Suprapubic skin (tissue), 4 donors: ENCODE measurements around the gene BPNT1. TPM values are rescaled to one million over a fixed set of nuclear protein-coding genes. Genes with fewer than 3 reads are reported as not detected.

Source experiments
- DNase-seq, 2 donors: peaks; one replicate each; pipeline ENCODE4 v3.0.0-alpha.2; 2019; ENCODE audit warnings: low spot score in 2 of 2
- H3K27ac ChIP-seq: fragments of 200-600 bp; sonication (generic); one replicate; pipeline ENCODE4 v1.5.1; 2019
- H3K27me3 ChIP-seq: fragments of 200-600 bp; sonication (generic); one replicate; pipeline ENCODE4 v1.5.1; 2019
- H3K36me3 ChIP-seq: fragments of 200-600 bp; sonication (generic); one replicate; pipeline ENCODE4 v1.5.1; 2019
- H3K4me1 ChIP-seq: fragments of 200-600 bp; sonication (generic); one replicate; pipeline ENCODE4 v1.5.1; 2019
- H3K4me3 ChIP-seq: fragments of 200-600 bp; sonication (generic); one replicate; pipeline ENCODE4 v1.5.1; 2019; ENCODE audit warnings: mild to moderate bottlenecking
- H3K9me3 ChIP-seq: fragments of 200-600 bp; sonication (generic); one replicate; pipeline ENCODE4 v1.5.1; 2019
- EP300 ChIP-seq: sonication (generic); formaldehyde crosslinking; IDR thresholded peaks from one replicate; pipeline ENCODE4 v1.6.1; 2017; ENCODE audit warnings: antibody characterized with exemption
- POLR2A ChIP-seq, 2 donors: fragments of 450-650 bp; IDR thresholded peaks; one replicate each; pipeline ENCODE4 v1.6.1; 2017; ENCODE audit warnings: antibody characterized with exemption in 2 of 2, mild to moderate bottlenecking in 2 of 2, moderate library complexity in 2 of 2
- POLR2AphosphoS5 ChIP-seq, 3 donors: sonication (generic); formaldehyde crosslinking; IDR thresholded peaks; one replicate each; pipeline ENCODE4 v1.6.1; 2017; ENCODE audit warnings: antibody characterized with exemption in 3 of 3
- WGBS: methylation state at CpG from one replicate; pipeline ENCODE4 v1.1.5; 2018; 5-methylcytosine and 5-hydroxymethylcytosine counted together
- total RNA-seq, 4 donors: library from RNA; depleted of rRNA; stranded (reverse); fragments of >200 nt; gene quantifications; one replicate each; pipeline ENCODE4 v1.1.0, GENCODE V29; 2016
- TF ChIP-seq, protein P1 (sequence below), 2 donors: fragments of 200-600 bp in 1 of 2; fragments of 450-650 bp in 1 of 2; sonication (generic) in 1 of 2; IDR thresholded peaks; one replicate each; pipeline ENCODE4 v1.5.1; 2016 to 2019; ENCODE audit warnings: antibody characterized with exemption in 2 of 2, mild to moderate bottlenecking in 1 of 2, moderate library complexity in 1 of 2

BPNT1 gene, protein sequence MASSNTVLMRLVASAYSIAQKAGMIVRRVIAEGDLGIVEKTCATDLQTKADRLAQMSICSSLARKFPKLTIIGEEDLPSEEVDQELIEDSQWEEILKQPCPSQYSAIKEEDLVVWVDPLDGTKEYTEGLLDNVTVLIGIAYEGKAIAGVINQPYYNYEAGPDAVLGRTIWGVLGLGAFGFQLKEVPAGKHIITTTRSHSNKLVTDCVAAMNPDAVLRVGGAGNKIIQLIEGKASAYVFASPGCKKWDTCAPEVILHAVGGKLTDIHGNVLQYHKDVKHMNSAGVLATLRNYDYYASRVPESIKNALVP
- total RNA-seq, result 10 to 100 TPM; 18.4 to 25.6 (median 20.2) TPM

- Histone ChIP-seq H3K27ac (peak within 1 kb of the TSS; percentile 45), H3K4me3 (peak within 1 kb of the TSS; percentile 65), H3K27me3 (no peaks in the 10 kb centered on the region), H3K9me3 (no peaks in the 10 kb centered on the region), H3K4me1 (peaks cover 11% of the 10 kb centered on the region), H3K36me3 (no peaks in the 10 kb centered on the region)
- TF ChIP-seq, protein P1, sequence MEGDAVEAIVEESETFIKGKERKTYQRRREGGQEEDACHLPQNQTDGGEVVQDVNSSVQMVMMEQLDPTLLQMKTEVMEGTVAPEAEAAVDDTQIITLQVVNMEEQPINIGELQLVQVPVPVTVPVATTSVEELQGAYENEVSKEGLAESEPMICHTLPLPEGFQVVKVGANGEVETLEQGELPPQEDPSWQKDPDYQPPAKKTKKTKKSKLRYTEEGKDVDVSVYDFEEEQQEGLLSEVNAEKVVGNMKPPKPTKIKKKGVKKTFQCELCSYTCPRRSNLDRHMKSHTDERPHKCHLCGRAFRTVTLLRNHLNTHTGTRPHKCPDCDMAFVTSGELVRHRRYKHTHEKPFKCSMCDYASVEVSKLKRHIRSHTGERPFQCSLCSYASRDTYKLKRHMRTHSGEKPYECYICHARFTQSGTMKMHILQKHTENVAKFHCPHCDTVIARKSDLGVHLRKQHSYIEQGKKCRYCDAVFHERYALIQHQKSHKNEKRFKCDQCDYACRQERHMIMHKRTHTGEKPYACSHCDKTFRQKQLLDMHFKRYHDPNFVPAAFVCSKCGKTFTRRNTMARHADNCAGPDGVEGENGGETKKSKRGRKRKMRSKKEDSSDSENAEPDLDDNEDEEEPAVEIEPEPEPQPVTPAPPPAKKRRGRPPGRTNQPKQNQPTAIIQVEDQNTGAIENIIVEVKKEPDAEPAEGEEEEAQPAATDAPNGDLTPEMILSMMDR (IDR thresholded peaks at IDR 0.05), result no peak
- TF ChIP-seq POLR2AphosphoS5 (IDR thresholded peaks at IDR 0.05), result peak in 1 of 3 donors; percentile 19
- peak; percentile 93 to 94 for DNase-seq
- 3% methylated on average over 35 of the region's 35 CpGs for WGBS
Observed at GRCh38 chr1:220089650-220090556, at the start of gene BPNT1. BPNT1 (minus strand) TSS chr1:220089788; CDS start chr1:220079846, 9,942 bp downstream.

DNA sequence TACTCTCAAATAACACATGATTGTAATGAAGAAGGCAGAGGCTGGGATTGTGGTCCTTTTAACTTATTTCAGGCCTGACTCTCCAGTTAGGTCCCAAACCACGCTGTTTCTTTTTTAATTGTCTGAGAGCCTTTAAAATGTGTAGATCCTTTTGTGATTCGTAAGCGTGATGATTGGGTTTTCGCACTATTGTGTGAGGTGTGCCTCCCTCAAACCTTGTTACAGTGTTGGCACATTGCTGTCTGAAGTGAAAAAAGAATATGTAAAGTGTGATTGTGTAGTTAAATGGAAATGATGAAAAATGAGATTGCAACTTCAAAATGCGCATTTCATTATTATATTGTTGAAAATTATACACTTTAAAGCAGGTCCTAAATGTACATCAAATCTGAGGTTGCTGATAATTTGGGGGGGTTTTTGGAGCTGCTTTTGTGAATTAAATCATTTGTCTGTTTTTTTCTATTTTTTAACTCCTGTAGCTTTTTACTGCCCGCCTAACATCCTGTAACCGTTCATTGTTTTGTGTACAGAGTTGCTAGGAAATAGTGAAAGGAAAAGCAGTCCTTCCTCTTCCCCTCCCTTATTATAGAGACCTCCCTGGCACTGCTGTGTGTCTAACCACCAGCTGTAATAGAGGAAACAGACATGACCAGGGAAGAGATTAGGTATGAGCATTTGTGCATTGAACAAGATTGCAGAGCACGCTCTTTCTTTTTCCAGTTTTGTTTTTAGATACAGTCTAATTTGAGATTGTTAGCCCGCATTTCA lies 47.6 kb upstream of the BPNT1 start:
- Histone ChIP-seq H3K4me1 (no peaks in the 10 kb centered on the region), H3K4me3 (no peak overlapping the region), H3K36me3 (peaks cover 89% of the 10 kb centered on the region), H3K27me3 (no peaks in the 10 kb centered on the region), H3K9me3 (no peaks in the 10 kb centered on the region), H3K27ac (no peak overlapping the region)
- DNase-seq, result no peak
- WGBS, result 73% methylated on average over 9 of the region's 9 CpGs
- TF ChIP-seq, protein P1 (IDR thresholded peaks at IDR 0.05), result no peak
- TF ChIP-seq POLR2AphosphoS5 (IDR thresholded peaks at IDR 0.05), result no peak
- TF ChIP-seq POLR2A (IDR thresholded peaks at IDR 0.05), result no peak
- no peak for TF ChIP-seq EP300

DNA sequence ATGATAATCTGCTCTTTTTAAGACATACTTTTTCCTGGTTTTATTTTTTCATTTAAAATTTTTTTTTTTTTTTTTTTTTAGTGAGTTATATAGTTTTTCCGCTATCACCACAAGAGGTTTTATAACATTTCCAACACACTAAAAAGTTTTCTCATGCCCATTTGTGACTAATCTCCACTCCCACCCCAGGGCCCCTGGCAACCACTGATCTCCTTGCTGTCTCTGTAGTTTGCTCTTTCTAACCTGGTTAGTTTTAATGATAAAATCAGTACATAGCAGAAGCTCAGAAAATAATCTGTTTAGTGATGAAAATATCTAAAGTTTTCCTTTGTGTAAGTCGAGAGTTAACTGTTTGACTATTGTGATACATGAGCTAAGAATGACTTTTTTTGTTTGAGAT lies 46.2 kb upstream of the BPNT1 start:
- no peak overlapping the region for H3K4me3 ChIP-seq
- DNase-seq, result no peak
- 97% methylated on average over 2 of the region's 2 CpGs for WGBS
- no peaks in the 10 kb centered on the region for H3K27me3 ChIP-seq
- H3K9me3 ChIP-seq, result no peaks in the 10 kb centered on the region
- no peak overlapping the region for H3K27ac ChIP-seq
- peaks cover 84% of the 10 kb centered on the region for H3K36me3 ChIP-seq
- H3K4me1 ChIP-seq, result no peaks in the 10 kb centered on the region
- TF ChIP-seq POLR2AphosphoS5 (IDR thresholded peaks at IDR 0.05) (no peak), EP300 (no peak), POLR2A (IDR thresholded peaks at IDR 0.05) (no peak)
- TF ChIP-seq, protein P1 (IDR thresholded peaks at IDR 0.05), result no peak

DNA sequence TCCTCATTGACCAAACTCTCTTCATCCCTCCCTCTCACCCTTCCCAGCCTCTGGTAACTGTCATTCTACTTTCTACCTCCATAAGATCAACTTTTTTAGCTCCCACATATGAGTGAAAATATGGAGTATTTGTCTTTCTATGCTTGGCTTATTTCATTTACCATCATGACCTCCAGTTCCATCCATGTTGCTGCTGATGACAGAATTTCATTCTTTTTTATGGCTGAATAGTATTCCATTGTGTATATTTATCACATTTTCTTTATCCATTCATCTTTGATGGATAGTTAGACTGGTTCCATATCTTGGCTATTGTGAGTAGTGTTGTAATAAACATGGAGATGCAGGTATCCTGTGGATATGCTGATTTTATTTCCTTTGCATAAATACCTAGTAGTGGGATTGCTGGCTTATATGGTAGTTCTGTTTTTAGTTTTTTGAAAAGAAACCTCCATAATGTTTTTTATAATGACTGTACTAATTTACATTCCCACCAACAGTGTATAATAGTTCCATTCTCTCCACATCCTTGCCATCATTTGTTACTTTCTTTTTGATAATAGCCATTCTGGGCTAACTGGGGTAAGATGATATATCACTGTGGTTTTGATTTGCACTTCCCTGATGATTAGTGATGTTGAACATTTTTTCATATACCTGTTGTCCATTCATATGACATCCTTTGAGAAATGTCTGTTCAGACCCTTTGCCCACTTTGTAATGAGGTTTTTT lies 40.1 kb upstream of the BPNT1 start:
- H3K4me3 ChIP-seq, result no peak overlapping the region
- H3K4me1 ChIP-seq, result no peaks in the 10 kb centered on the region
- H3K27me3 ChIP-seq, result no peaks in the 10 kb centered on the region
- no peak overlapping the region for H3K27ac ChIP-seq
- H3K9me3 ChIP-seq, result no peaks in the 10 kb centered on the region
- H3K36me3 ChIP-seq, result peaks cover 61% of the 10 kb centered on the region
- TF ChIP-seq POLR2A (IDR thresholded peaks at IDR 0.05) (no peak), POLR2AphosphoS5 (IDR thresholded peaks at IDR 0.05) (no peak), EP300 (no peak)
- TF ChIP-seq, protein P1 (IDR thresholded peaks at IDR 0.05), result no peak
- no peak for DNase-seq
